GM12801 (cell line): ENCODE data around the gene PUDP.

Source experiments
- TF ChIP-seq, protein P1 (sequence below): IDR thresholded peaks from one replicate; pipeline ENCODE4 v1.5.1; 2011; ENCODE audit warnings: control low read depth; ENCODE audit not compliant: insufficient read length; ENCODE audit errors: extremely low read depth

Gene PUDP

GRCh38 chrX:7088968-7089615, 58.9 kb downstream of the PUDP start:
- TF ChIP-seq, protein P1, sequence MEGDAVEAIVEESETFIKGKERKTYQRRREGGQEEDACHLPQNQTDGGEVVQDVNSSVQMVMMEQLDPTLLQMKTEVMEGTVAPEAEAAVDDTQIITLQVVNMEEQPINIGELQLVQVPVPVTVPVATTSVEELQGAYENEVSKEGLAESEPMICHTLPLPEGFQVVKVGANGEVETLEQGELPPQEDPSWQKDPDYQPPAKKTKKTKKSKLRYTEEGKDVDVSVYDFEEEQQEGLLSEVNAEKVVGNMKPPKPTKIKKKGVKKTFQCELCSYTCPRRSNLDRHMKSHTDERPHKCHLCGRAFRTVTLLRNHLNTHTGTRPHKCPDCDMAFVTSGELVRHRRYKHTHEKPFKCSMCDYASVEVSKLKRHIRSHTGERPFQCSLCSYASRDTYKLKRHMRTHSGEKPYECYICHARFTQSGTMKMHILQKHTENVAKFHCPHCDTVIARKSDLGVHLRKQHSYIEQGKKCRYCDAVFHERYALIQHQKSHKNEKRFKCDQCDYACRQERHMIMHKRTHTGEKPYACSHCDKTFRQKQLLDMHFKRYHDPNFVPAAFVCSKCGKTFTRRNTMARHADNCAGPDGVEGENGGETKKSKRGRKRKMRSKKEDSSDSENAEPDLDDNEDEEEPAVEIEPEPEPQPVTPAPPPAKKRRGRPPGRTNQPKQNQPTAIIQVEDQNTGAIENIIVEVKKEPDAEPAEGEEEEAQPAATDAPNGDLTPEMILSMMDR: no peak

- TF ChIP-seq, protein P1: no peak
Measured at GRCh38 chrX:7086384-7086783, 61.6 kb downstream of the PUDP start.

- TF ChIP-seq, protein P1: no peak
Measured at GRCh38 chrX:7085879-7086278, 62.1 kb downstream of the PUDP start.

DNA sequence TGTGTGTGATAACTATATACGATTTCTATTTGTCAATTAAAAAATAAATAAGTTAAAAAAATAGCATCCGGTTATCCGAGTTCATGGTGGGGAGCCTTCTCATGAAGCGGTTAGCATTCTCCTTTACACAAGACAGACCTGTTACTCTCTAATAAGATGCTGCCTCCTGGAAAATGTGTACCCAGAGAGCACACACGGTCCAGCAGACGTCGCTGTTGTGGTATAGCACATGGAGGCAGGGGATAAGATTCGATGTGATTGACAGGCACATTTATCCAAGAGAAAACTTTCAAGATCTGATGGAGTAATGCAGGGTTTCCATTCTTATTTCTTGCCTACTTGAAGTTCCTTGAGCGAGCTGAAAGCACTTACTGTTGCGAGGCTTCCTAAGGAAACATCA, 63.1 kb downstream of the PUDP start:
- TF ChIP-seq, protein P1: no peak

DNA sequence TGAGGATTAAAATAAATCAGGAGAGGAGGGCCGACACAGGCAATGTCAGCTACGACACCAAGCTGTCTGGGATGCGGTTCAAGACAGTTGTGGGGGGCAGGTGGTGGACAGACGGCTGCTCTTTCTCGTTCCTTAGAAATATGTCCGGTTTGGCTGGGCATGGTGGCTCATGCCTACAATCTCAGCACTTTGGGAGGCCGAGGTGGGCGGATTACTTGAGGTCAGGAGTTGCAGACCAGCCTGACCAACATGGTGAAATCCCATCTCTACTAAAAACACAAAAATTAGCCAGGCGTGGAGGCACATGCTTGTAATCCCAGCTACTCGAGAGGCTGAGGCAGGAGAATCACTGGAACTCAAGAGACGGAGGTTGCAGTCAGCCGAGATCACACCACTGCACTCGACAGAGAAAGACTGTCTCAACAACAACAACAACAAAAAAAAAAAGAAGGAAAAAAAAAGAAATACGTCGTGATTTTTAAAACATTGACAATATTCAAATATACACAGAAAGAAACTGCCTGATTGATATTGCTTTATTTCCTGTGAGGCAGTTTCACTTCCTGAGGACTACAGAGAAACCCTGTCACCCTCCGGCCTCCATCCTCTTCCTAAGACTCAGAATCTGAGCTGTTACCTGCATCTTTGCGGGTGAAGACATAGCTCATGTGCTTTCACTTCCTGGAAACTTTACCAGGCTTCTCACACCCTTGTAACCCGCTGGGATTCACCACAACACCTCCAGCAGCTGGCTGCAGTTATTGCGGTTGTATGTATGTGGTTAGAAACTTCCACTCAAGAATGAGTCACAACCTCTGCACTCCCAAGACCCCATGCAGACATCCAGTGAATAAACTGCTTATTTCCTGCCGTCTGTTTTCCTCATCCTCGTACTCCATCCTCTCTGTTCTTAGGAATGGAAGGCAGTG, 64.2 kb downstream of the PUDP start:
- TF ChIP-seq, protein P1: no peak

GRCh38 chrX:7083021-7083420, 64.9 kb downstream of the PUDP start:
- TF ChIP-seq, protein P1: no peak

DNA sequence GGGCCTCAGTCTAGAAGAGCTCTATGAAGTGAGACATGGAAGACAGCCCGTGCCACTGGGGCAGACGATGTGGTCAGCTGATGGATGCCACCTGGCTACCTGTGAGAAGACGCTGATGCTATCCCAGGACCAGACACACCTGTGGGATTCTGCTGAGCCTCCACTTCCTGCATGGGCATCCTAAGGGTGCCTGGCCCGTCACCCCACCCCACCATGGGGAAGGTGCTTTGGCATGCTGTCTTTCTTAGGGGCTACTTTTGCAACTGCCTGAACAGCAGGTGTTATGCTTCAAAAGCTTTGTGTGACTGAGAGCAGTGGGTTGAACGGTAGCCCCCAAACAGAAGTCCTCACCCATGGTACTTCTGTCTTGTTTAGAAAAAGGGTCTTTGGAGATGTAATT, 65.4 kb downstream of the PUDP start:
- TF ChIP-seq, protein P1: no peak
